ENCODE data around the gene GOLGA6L7.
"Not testable (repeated sequence)": the region's sequence is repeated elsewhere in the genome, so short reads cannot be mapped to it uniquely, and the experiment has no call there.

GOLGA6L7 gene

GRCh38 chr15:28861589-28862293 is 13.3 kb upstream of the GOLGA6L7 start:
- not testable (repeated sequence) for H3K9me3 ChIP-seq (replicated peaks; ENCODE audit: low read length); H3K9ac ChIP-seq (ENCODE audit: low read depth, low read length); H3K4me2 ChIP-seq (ENCODE audit: low read length); H3K27me3 ChIP-seq (ENCODE audit: control insufficient read depth, insufficient read depth, low read length); H3K4me3 ChIP-seq (ENCODE audit: low read length); H3K4me1 ChIP-seq (ENCODE audit: control insufficient read depth, insufficient read depth, low read length); H3K36me3 ChIP-seq (ENCODE audit: insufficient read depth, low read length)

GRCh38 chr15:28861031-28861534 is 12.6 kb upstream of the GOLGA6L7 start:
- H3K4me1 ChIP-seq (ENCODE audit: control insufficient read depth, insufficient read depth, low read length) = no peaks in the 10 kb centered on the region
- peaks cover 2% of the 10 kb centered on the region for H3K27me3 ChIP-seq (ENCODE audit: control insufficient read depth, insufficient read depth, low read length)
- H3K9ac ChIP-seq (ENCODE audit: low read depth, low read length) = no peak overlapping the region
- no peaks in the 10 kb centered on the region for H3K9me3 ChIP-seq (replicated peaks; ENCODE audit: low read length)
- no peak overlapping the region for H3K4me2 ChIP-seq (ENCODE audit: low read length)
- no peak overlapping the region for H3K4me3 ChIP-seq (ENCODE audit: low read length)
- H3K36me3 ChIP-seq (ENCODE audit: insufficient read depth, low read length) = no peaks in the 10 kb centered on the region

- H3K4me2 ChIP-seq (ENCODE audit: low read length); H3K4me1 ChIP-seq (ENCODE audit: control insufficient read depth, insufficient read depth, low read length); H3K36me3 ChIP-seq (ENCODE audit: insufficient read depth, low read length); H3K27me3 ChIP-seq (ENCODE audit: control insufficient read depth, insufficient read depth, low read length); H3K4me3 ChIP-seq (ENCODE audit: low read length); H3K9me3 ChIP-seq (replicated peaks; ENCODE audit: low read length); H3K9ac ChIP-seq (ENCODE audit: low read depth, low read length): not testable (repeated sequence)
Observed at GRCh38 chr15:28854578-28854977, 6.1 kb upstream of the GOLGA6L7 start.

GRCh38 chr15:28853654-28854053 is 5.2 kb upstream of the GOLGA6L7 start:
- not testable (repeated sequence) for H3K4me1 ChIP-seq (ENCODE audit: control insufficient read depth, insufficient read depth, low read length); H3K36me3 ChIP-seq (ENCODE audit: insufficient read depth, low read length); H3K9me3 ChIP-seq (replicated peaks; ENCODE audit: low read length); H3K27me3 ChIP-seq (ENCODE audit: control insufficient read depth, insufficient read depth, low read length); H3K9ac ChIP-seq (ENCODE audit: low read depth, low read length); H3K4me2 ChIP-seq (ENCODE audit: low read length); H3K4me3 ChIP-seq (ENCODE audit: low read length)

GRCh38 chr15:28849766-28850165 is 1.3 kb upstream of the GOLGA6L7 start:
- not testable (repeated sequence) for H3K36me3 ChIP-seq (ENCODE audit: insufficient read depth, low read length); H3K9ac ChIP-seq (ENCODE audit: low read depth, low read length); H3K4me1 ChIP-seq (ENCODE audit: control insufficient read depth, insufficient read depth, low read length); H3K4me2 ChIP-seq (ENCODE audit: low read length); H3K4me3 ChIP-seq (ENCODE audit: low read length); H3K27me3 ChIP-seq (ENCODE audit: control insufficient read depth, insufficient read depth, low read length); H3K9me3 ChIP-seq (replicated peaks; ENCODE audit: low read length)

GRCh38 chr15:28849271-28849670 is 827 bp upstream of the GOLGA6L7 start:
- H3K9ac ChIP-seq (ENCODE audit: low read depth, low read length); H3K36me3 ChIP-seq (ENCODE audit: insufficient read depth, low read length); H3K4me3 ChIP-seq (ENCODE audit: low read length); H3K4me2 ChIP-seq (ENCODE audit: low read length); H3K9me3 ChIP-seq (replicated peaks; ENCODE audit: low read length); H3K4me1 ChIP-seq (ENCODE audit: control insufficient read depth, insufficient read depth, low read length); H3K27me3 ChIP-seq (ENCODE audit: control insufficient read depth, insufficient read depth, low read length): not testable (repeated sequence)

- not testable (repeated sequence) for H3K4me1 ChIP-seq (ENCODE audit: control insufficient read depth, insufficient read depth, low read length); H3K9ac ChIP-seq (ENCODE audit: low read depth, low read length); H3K36me3 ChIP-seq (ENCODE audit: insufficient read depth, low read length); H3K4me3 ChIP-seq (ENCODE audit: low read length); H3K27me3 ChIP-seq (ENCODE audit: control insufficient read depth, insufficient read depth, low read length); H3K4me2 ChIP-seq (ENCODE audit: low read length); H3K9me3 ChIP-seq (replicated peaks; ENCODE audit: low read length)
Observed at GRCh38 chr15:28847959-28848358, 485 bp downstream of the GOLGA6L7 start.

- H3K27me3 ChIP-seq (ENCODE audit: control insufficient read depth, insufficient read depth, low read length); H3K9me3 ChIP-seq (replicated peaks; ENCODE audit: low read length); H3K4me2 ChIP-seq (ENCODE audit: low read length); H3K36me3 ChIP-seq (ENCODE audit: insufficient read depth, low read length); H3K4me3 ChIP-seq (ENCODE audit: low read length); H3K4me1 ChIP-seq (ENCODE audit: control insufficient read depth, insufficient read depth, low read length); H3K9ac ChIP-seq (ENCODE audit: low read depth, low read length): not testable (repeated sequence)
Observed at GRCh38 chr15:28847247-28847646, 1.2 kb downstream of the GOLGA6L7 start.

GRCh38 chr15:28844147-28844546 is 4.3 kb downstream of the GOLGA6L7 start:
- H3K4me3 ChIP-seq (ENCODE audit: low read length); H3K36me3 ChIP-seq (ENCODE audit: insufficient read depth, low read length); H3K27me3 ChIP-seq (ENCODE audit: control insufficient read depth, insufficient read depth, low read length); H3K4me2 ChIP-seq (ENCODE audit: low read length); H3K9me3 ChIP-seq (replicated peaks; ENCODE audit: low read length); H3K9ac ChIP-seq (ENCODE audit: low read depth, low read length); H3K4me1 ChIP-seq (ENCODE audit: control insufficient read depth, insufficient read depth, low read length): not testable (repeated sequence)

GRCh38 chr15:28843520-28843919 is 4.9 kb downstream of the GOLGA6L7 start:
- H3K4me2 ChIP-seq (ENCODE audit: low read length); H3K27me3 ChIP-seq (ENCODE audit: control insufficient read depth, insufficient read depth, low read length); H3K9me3 ChIP-seq (replicated peaks; ENCODE audit: low read length); H3K4me1 ChIP-seq (ENCODE audit: control insufficient read depth, insufficient read depth, low read length); H3K9ac ChIP-seq (ENCODE audit: low read depth, low read length); H3K4me3 ChIP-seq (ENCODE audit: low read length); H3K36me3 ChIP-seq (ENCODE audit: insufficient read depth, low read length): not testable (repeated sequence)

- H3K4me3 ChIP-seq (ENCODE audit: low read length); H3K9ac ChIP-seq (ENCODE audit: low read depth, low read length); H3K4me1 ChIP-seq (ENCODE audit: control insufficient read depth, insufficient read depth, low read length); H3K9me3 ChIP-seq (replicated peaks; ENCODE audit: low read length); H3K4me2 ChIP-seq (ENCODE audit: low read length); H3K27me3 ChIP-seq (ENCODE audit: control insufficient read depth, insufficient read depth, low read length); H3K36me3 ChIP-seq (ENCODE audit: insufficient read depth, low read length): not testable (repeated sequence)
Observed at GRCh38 chr15:28842210-28842609, 6.2 kb downstream of the GOLGA6L7 start.

- not testable (repeated sequence) for H3K4me1 ChIP-seq (ENCODE audit: control insufficient read depth, insufficient read depth, low read length); H3K36me3 ChIP-seq (ENCODE audit: insufficient read depth, low read length); H3K9ac ChIP-seq (ENCODE audit: low read depth, low read length); H3K9me3 ChIP-seq (replicated peaks; ENCODE audit: low read length); H3K4me2 ChIP-seq (ENCODE audit: low read length); H3K4me3 ChIP-seq (ENCODE audit: low read length); H3K27me3 ChIP-seq (ENCODE audit: control insufficient read depth, insufficient read depth, low read length)
Observed at GRCh38 chr15:28840285-28840684, 8.2 kb downstream of the GOLGA6L7 start.

Measured in skeletal muscle satellite cell (primary cell).